Esophagus (tissue), 2 donors: ENCODE data around the gene SYNPO. TPM values are rescaled to one million over a fixed set of nuclear protein-coding genes. Genes with fewer than 3 reads are reported as not detected.
A peak's percentile ranks its signal among the peaks of the same experiment; 100 is the strongest.

Experiments
- H3K27ac ChIP-seq, 2 donors: one replicate each; pipeline ENCODE4 v1.5.1; 2013; ENCODE audit warnings: low read depth in 2 of 2, mild to moderate bottlenecking in 2 of 2, inconsistent platforms in 1 of 2, low read length in 1 of 2, moderate library complexity in 1 of 2
- H3K27me3 ChIP-seq, 2 donors: one replicate each; pipeline ENCODE4 v1.6.1; 2013; ENCODE audit warnings: low read length in 2 of 2, control low read depth in 1 of 2, mild to moderate bottlenecking in 1 of 2; ENCODE audit not compliant: insufficient read depth in 2 of 2, control insufficient read depth in 1 of 2
- H3K36me3 ChIP-seq, 2 donors: one replicate each; pipeline ENCODE4 v1.6.1; 2013; ENCODE audit warnings: low read length in 1 of 2; ENCODE audit not compliant: control insufficient read depth in 2 of 2, insufficient read depth in 2 of 2
- H3K4me1 ChIP-seq, 2 donors: one replicate each; pipeline ENCODE4 v1.6.1; 2013; ENCODE audit warnings: low read length in 1 of 2; ENCODE audit not compliant: control insufficient read depth in 2 of 2, insufficient read depth in 2 of 2
- H3K4me3 ChIP-seq, 2 donors: one replicate each; pipeline ENCODE4 v1.5.1; 2013; ENCODE audit warnings: low read length in 2 of 2, mild to moderate bottlenecking in 2 of 2, low read depth in 1 of 2, moderate library complexity in 1 of 2
- H3K9me3 ChIP-seq, 2 donors: one replicate each; pipeline ENCODE4 v1.6.1; 2013; ENCODE audit warnings: mild to moderate bottlenecking in 2 of 2, low read depth in 1 of 2, low read length in 1 of 2, moderate library complexity in 1 of 2; ENCODE audit not compliant: control insufficient read depth in 2 of 2, insufficient read depth in 1 of 2
- WGBS, 2 donors: extraction: QIAGEN DNeasy Blood & Tissue Kit; methylation state at CpG; one replicate each; pipeline ENCODE4 v1.1.7; 2013; 5-methylcytosine and 5-hydroxymethylcytosine counted together
- polyA plus RNA-seq, 2 donors: library from polyadenylated mRNA; stranded (reverse); fragments of 200-250 nt; gene quantifications; one replicate each; pipeline ENCODE4 v1.2.3, GENCODE V29; 2013
- donor health status: healthy with polysubstance abuse.
- donor health status: Bipolar disorder and iron deficiency.

The SYNPO gene
- polyA plus RNA-seq, 2 donors, result 4.3 to 5.0 TPM

GRCh38 chr5:150638053-150638444 is 2.4 kb upstream of the SYNPO start:
- no peaks in the 10 kb centered on the region for H3K27me3 ChIP-seq
- peaks cover 15 to 33% of the 10 kb centered on the region in 2 donors for H3K4me1 ChIP-seq
- no peak overlapping the region for H3K4me3 ChIP-seq
- no peaks in the 10 kb centered on the region for H3K9me3 ChIP-seq
- H3K36me3 ChIP-seq, result no peaks in the 10 kb centered on the region
- WGBS, 2 donors, result 19 to 26% methylated on average over 1 of the region's 1 CpG
- peak overlapping the region; percentile 14 to 74 for H3K27ac ChIP-seq

GRCh38 chr5:150638488-150639376 is 1.7 kb upstream of the SYNPO start:
- H3K4me3 ChIP-seq, result no peak overlapping the region
- H3K27ac ChIP-seq, result peak overlapping the region; percentile 58 to 65
- no peaks in the 10 kb centered on the region for H3K27me3 ChIP-seq
- 51 to 58% methylated on average over 6 of the region's 6 CpGs for WGBS, 2 donors
- no peaks in the 10 kb centered on the region for H3K9me3 ChIP-seq
- H3K36me3 ChIP-seq, result no peaks in the 10 kb centered on the region
- H3K4me1 ChIP-seq, result peaks cover 15 to 33% of the 10 kb centered on the region in 2 donors

- 69 to 74% methylated on average over 3 of the region's 3 CpGs for WGBS, 2 donors
- Histone ChIP-seq H3K27ac (peak overlapping the region; percentile 58 to 65), H3K4me1 (peaks cover 15 to 33% of the 10 kb centered on the region in 2 donors)
Observed at GRCh38 chr5:150639377-150639692, 1.1 kb upstream of the SYNPO start.

GRCh38 chr5:150639751-150640150 is 709 bp upstream of the SYNPO start:
- H3K27ac ChIP-seq, result peak overlapping the region; percentile 52 to 68
- no peak overlapping the region for H3K4me3 ChIP-seq
- H3K36me3 ChIP-seq, result no peaks in the 10 kb centered on the region
- H3K4me1 ChIP-seq, result peaks cover 15 to 33% of the 10 kb centered on the region in 2 donors
- H3K9me3 ChIP-seq, result no peaks in the 10 kb centered on the region
- H3K27me3 ChIP-seq, result no peaks in the 10 kb centered on the region
- 46 to 58% methylated on average over 5 of the region's 5 CpGs for WGBS, 2 donors

More at GRCh38 chr5:150639377-150639692, 1.1 kb upstream of the SYNPO start:
- no peak overlapping the region for H3K4me3 ChIP-seq
- no peaks in the 10 kb centered on the region for H3K27me3 ChIP-seq
- H3K9me3 ChIP-seq, result no peaks in the 10 kb centered on the region
- no peaks in the 10 kb centered on the region for H3K36me3 ChIP-seq

DNA sequence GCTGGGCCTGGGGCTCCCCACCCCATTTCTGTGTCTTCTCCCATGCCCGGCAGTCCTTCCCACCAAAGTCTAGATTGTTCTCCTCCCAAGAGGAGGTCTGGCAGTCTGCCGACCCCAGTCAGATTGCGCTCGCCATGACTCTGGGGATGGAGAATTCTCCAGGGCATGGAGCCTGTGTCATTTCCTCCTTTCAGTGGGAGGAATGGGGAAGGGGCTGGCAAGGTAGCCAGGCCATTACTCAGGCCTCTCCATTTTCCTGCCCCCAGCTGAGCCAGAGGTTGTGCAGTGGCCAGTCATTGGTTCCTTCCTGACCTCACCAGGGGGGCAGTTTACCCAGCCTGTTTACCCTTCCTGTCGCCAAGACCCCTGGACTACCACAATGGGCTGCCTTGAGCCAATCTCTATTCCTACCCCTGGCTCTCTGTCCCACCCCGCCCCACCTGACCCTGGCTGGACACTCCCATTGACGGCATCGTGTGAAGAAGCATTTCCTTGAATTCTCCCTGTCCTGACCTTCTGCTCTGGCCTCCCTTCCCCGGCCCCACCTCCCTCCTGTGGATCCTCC is 628 bp downstream of the SYNPO start:
- H3K27me3 ChIP-seq, result no peaks in the 10 kb centered on the region
- no peak overlapping the region for H3K4me3 ChIP-seq
- 55 to 64% methylated on average over 9 of the region's 9 CpGs for WGBS, 2 donors
- H3K9me3 ChIP-seq, result no peaks in the 10 kb centered on the region
- H3K27ac ChIP-seq, result peak overlapping the region; percentile 68 to 93
- H3K36me3 ChIP-seq, result no peaks in the 10 kb centered on the region
- peaks cover 16 to 29% of the 10 kb centered on the region in 2 donors for H3K4me1 ChIP-seq

- peak overlapping the region; percentile 43 to 68 for H3K27ac ChIP-seq
- H3K4me1 ChIP-seq, result peaks cover 16 to 29% of the 10 kb centered on the region in 2 donors
- no peaks in the 10 kb centered on the region for H3K36me3 ChIP-seq
- WGBS, 2 donors, result 69 to 71% methylated on average over 5 of the region's 5 CpGs
- no peak overlapping the region for H3K4me3 ChIP-seq
- H3K9me3 ChIP-seq, result no peaks in the 10 kb centered on the region
- no peaks in the 10 kb centered on the region for H3K27me3 ChIP-seq
Observed at GRCh38 chr5:150641824-150642566, 1.5 kb downstream of the SYNPO start.

GRCh38 chr5:150642567-150642927 is 2.1 kb downstream of the SYNPO start:
- Histone ChIP-seq H3K36me3 (no peaks in the 10 kb centered on the region), H3K27me3 (no peaks in the 10 kb centered on the region), H3K27ac (peak overlapping the region; percentile 43 to 68), H3K9me3 (no peaks in the 10 kb centered on the region), H3K4me3 (no peak overlapping the region), H3K4me1 (peaks cover 16 to 29% of the 10 kb centered on the region in 2 donors)
- 23 to 36% methylated on average over 5 of the region's 5 CpGs for WGBS, 2 donors

DNA sequence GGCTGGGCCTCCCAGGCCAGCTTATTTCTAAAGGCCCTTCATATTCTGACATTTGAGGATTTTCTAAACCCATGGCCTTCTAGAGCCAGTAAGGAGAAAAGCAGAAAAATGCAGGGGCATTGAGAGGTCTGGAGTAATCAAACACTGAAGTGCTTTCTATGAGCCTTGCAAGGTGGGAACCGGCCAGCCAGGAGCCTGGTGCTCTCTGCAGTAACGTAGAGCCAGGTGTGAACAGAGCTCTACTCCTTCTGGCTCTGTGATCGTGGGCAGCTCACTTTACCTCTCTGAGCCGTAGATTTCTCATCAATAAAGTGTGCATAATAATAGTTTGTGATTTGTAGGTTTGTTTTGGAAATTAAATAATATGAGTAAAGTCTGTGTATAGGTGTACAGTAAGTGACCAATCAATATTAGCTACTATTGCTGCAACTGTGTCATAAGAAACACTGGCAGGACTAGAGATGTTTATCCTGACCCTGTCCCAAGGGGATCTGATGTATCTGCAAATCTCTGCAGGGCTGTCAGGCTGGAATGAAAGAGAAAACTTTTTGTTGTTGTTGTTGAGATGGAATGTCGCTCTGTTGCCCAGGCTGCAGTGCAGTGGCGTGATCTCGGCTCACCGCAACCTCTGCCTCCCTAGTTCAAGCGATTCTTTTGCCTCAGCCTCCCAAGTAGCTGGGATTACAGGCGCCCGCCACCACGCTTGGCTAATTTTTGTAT is 2.7 kb downstream of the SYNPO start:
- 79 to 84% methylated on average over 12 of the region's 12 CpGs for WGBS, 2 donors
- H3K27me3 ChIP-seq, result no peaks in the 10 kb centered on the region
- H3K27ac ChIP-seq, result peak overlapping the region; percentile 11 to 43
- no peak overlapping the region for H3K4me3 ChIP-seq
- H3K36me3 ChIP-seq, result no peaks in the 10 kb centered on the region
- peaks cover 16 to 29% of the 10 kb centered on the region in 2 donors for H3K4me1 ChIP-seq
- H3K9me3 ChIP-seq, result no peaks in the 10 kb centered on the region

GRCh38 chr5:150644058-150644457 is 3.6 kb downstream of the SYNPO start:
- no peak overlapping the region for H3K4me3 ChIP-seq
- H3K27me3 ChIP-seq, result no peaks in the 10 kb centered on the region
- H3K4me1 ChIP-seq, result peaks cover 14 to 29% of the 10 kb centered on the region in 2 donors
- peaks cover 0 to 3% of the 10 kb centered on the region in 2 donors for H3K36me3 ChIP-seq
- no peaks in the 10 kb centered on the region for H3K9me3 ChIP-seq
- 78 to 79% methylated on average over 5 of the region's 5 CpGs for WGBS, 2 donors
- H3K27ac ChIP-seq, result peak overlapping the region in 1 of 2 donors; percentile 34
